H1 (cell line): Measurements from ENCODE around the gene FGD5. TPM values are rescaled to one million over a fixed set of nuclear protein-coding genes. Genes with fewer than 3 reads are reported as not detected.

ENCODE experiments used
- CTCF ChIA-PET: fragments of 300-600 bp; sonication (Branson Sonifier 250); formaldehyde crosslinking; loops from one replicate; lab custom pipeline; 2021; ENCODE audit not compliant: partially characterized antibody; lab: Charles Lee
- POLR2A ChIA-PET: fragments of 300-600 bp; sonication (Branson Sonifier 250); formaldehyde crosslinking; loops from one replicate; lab custom pipeline; 2021; ENCODE audit warnings: inconsistent platforms; ENCODE audit not compliant: partially characterized antibody; lab: Charles Lee
- DNase-seq, 2 experiments: peaks; one replicate each; pipeline versions ENCODE4 v3.0.0 to v3.0.0-alpha.2; 2010 to 2022; ENCODE audit warnings: low spot score in 2 of 2, low read depth in 1 of 2, mixed read lengths in 1 of 2
- FAIRE-seq: peaks from 2 replicates; lab custom pipeline; 2011; peaks lifted over from hg19 to GRCh38; lab: Jason Lieb, UNC
- H2AFZ ChIP-seq: 2 replicates; pipeline ENCODE4 v1.8.1; 2012; ENCODE audit warnings: low read length, inconsistent platforms
- H2AK5ac ChIP-seq: 2 replicates; pipeline ENCODE4 v1.6.1; 2013; ENCODE audit warnings: low read depth, low read length
- H2BK120ac ChIP-seq: replicated peaks from 2 replicates; pipeline ENCODE3; 2013; ENCODE audit warnings: low read depth, low read length, inconsistent platforms
- H2BK12ac ChIP-seq: 2 replicates; pipeline ENCODE4 v1.6.1; 2013; ENCODE audit warnings: low read depth, low read length
- H2BK15ac ChIP-seq: 2 replicates; pipeline ENCODE4 v1.6.1; 2013; ENCODE audit warnings: low read length
- H2BK20ac ChIP-seq: 2 replicates; pipeline ENCODE4 v1.6.1; 2013; ENCODE audit warnings: low read length
- H2BK5ac ChIP-seq: 2 replicates; pipeline ENCODE4 v1.6.1; 2013; ENCODE audit warnings: low read depth, low read length
- H3K14ac ChIP-seq: 2 replicates; pipeline ENCODE4 v1.6.1; 2013; ENCODE audit warnings: inconsistent platforms; ENCODE audit not compliant: insufficient read length
- H3K18ac ChIP-seq: 2 replicates; pipeline ENCODE4 v1.6.1; 2013; ENCODE audit warnings: low read length; ENCODE audit errors: extremely low read depth
- H3K23ac ChIP-seq: 2 replicates; pipeline ENCODE4 v1.6.1; 2013; ENCODE audit warnings: inconsistent platforms; ENCODE audit not compliant: insufficient read length
- H3K23me2 ChIP-seq: 2 replicates; pipeline ENCODE4 v1.6.1; 2013; ENCODE audit warnings: low read depth, low read length
- H3K27ac ChIP-seq: 2 replicates; pipeline ENCODE4 v1.6.1; 2011; ENCODE audit warnings: low read depth, low read length, inconsistent platforms
- H3K27me3 ChIP-seq, 4 experiments: replicated peaks in 1 of 4; 1 replicate in 1 of 4; 2 replicates in 3 of 4; pipeline versions ENCODE4 v1.6.1 to v1.8.1; 2011 to 2013; ENCODE audit warnings: low read length in 3 of 4, mild to moderate bottlenecking in 3 of 4, inconsistent platforms in 2 of 4, mixed read lengths in 2 of 4, moderate library complexity in 1 of 4; ENCODE audit not compliant: control insufficient read depth in 3 of 4, insufficient read depth in 3 of 4; ENCODE audit errors: extremely low read depth in 1 of 4
- H3K36me3 ChIP-seq, 4 experiments: 2 replicates each; pipeline versions ENCODE4 v1.6.1 to v1.8.1; 2011 to 2013; ENCODE audit warnings: mild to moderate bottlenecking in 4 of 4, low read length in 3 of 4, moderate library complexity in 2 of 4, control low read depth in 1 of 4, inconsistent platforms in 1 of 4; ENCODE audit not compliant: insufficient read depth in 4 of 4, control insufficient read depth in 2 of 4
- H3K4ac ChIP-seq: replicated peaks from 2 replicates; pipeline ENCODE3; 2013; ENCODE audit warnings: low read length, low read depth, mixed read lengths, inconsistent platforms; ENCODE audit not compliant: insufficient read length
- H3K4me1 ChIP-seq, 4 experiments: replicated peaks in 1 of 4; 1 replicate in 1 of 4; 2 replicates in 3 of 4; pipeline versions ENCODE4 v1.6.1 to v1.8.1; 2011 to 2013; ENCODE audit warnings: low read length in 3 of 4, inconsistent platforms in 2 of 4, mixed read lengths in 1 of 4; ENCODE audit not compliant: insufficient read depth in 4 of 4, control insufficient read depth in 3 of 4
- H3K4me2 ChIP-seq, 2 experiments: 2 replicates each; pipeline versions ENCODE4 v1.6.1 to v1.8.1; 2011 to 2013; ENCODE audit warnings: low read depth in 2 of 2, low read length in 2 of 2, control low read depth in 1 of 2, inconsistent platforms in 1 of 2, mild to moderate bottlenecking in 1 of 2; ENCODE audit not compliant: insufficient read depth in 1 of 2
- H3K4me3 ChIP-seq, 4 experiments: fragments of 200-600, 300-600 bp in 1 of 4; sonication (generic), shearing (Covaris generic), sonication (Bioruptor Twin) in 1 of 4; 2 replicates each; pipeline versions ENCODE4 v1.5.1 to v1.8.1; 2011 to 2016; ENCODE audit warnings: low read length in 4 of 4, low read depth in 3 of 4, control low read depth in 2 of 4, inconsistent platforms in 2 of 4, mild to moderate bottlenecking in 2 of 4, mixed read lengths in 1 of 4, moderate library complexity in 1 of 4; ENCODE audit not compliant: insufficient read depth in 2 of 4; ENCODE audit errors: extremely low read depth in 1 of 4
- H3K56ac ChIP-seq: replicated peaks from 2 replicates; pipeline ENCODE3; 2013; ENCODE audit warnings: low read depth, mild to moderate bottlenecking, mixed read lengths, low read length, inconsistent platforms; ENCODE audit not compliant: insufficient read length
- H3K79me1 ChIP-seq: 2 replicates; pipeline ENCODE4 v1.6.1; 2013; ENCODE audit warnings: low read depth, low read length, control low read depth
- H3K79me2 ChIP-seq, 2 experiments: 2 replicates each; pipeline versions ENCODE4 v1.6.1 to v1.8.1; 2012 to 2013; ENCODE audit warnings: low read length in 2 of 2, mild to moderate bottlenecking in 2 of 2, inconsistent platforms in 1 of 2; ENCODE audit not compliant: insufficient read depth in 2 of 2, control insufficient read depth in 1 of 2
- H3K9ac ChIP-seq, 4 experiments: replicated peaks in 1 of 4; 1 replicate in 1 of 4; 2 replicates in 3 of 4; pipeline versions ENCODE4 v1.6.1 to v1.8.1; 2011 to 2013; ENCODE audit warnings: low read depth in 3 of 4, low read length in 3 of 4, control low read depth in 2 of 4, mild to moderate bottlenecking in 2 of 4, moderate library complexity in 2 of 4, inconsistent platforms in 1 of 4; ENCODE audit errors: extremely low read depth in 1 of 4
- H3K9me3 ChIP-seq, 2 experiments: 2 replicates each; pipeline versions ENCODE4 v1.6.1 to v1.8.1; 2012 to 2013; ENCODE audit warnings: mild to moderate bottlenecking in 2 of 2, moderate library complexity in 2 of 2, control low read depth in 1 of 2, inconsistent platforms in 1 of 2, low read depth in 1 of 2, low read length in 1 of 2, mixed read lengths in 1 of 2; ENCODE audit not compliant: insufficient read depth in 2 of 2
- H4K20me1 ChIP-seq, 2 experiments: replicated peaks in 1 of 2; 2 replicates each; pipeline versions ENCODE3 to v1.8.1; 2011 to 2013; ENCODE audit warnings: inconsistent platforms in 2 of 2, low read length in 2 of 2, mild to moderate bottlenecking in 1 of 2; ENCODE audit not compliant: insufficient read depth in 2 of 2, control insufficient read depth in 1 of 2
- H4K5ac ChIP-seq: 2 replicates; pipeline ENCODE4 v1.6.1; 2013; ENCODE audit warnings: low read length, low read depth, mixed read lengths, inconsistent platforms; ENCODE audit not compliant: insufficient read length
- H4K8ac ChIP-seq: 2 replicates; pipeline ENCODE4 v1.8.0; 2013; ENCODE audit warnings: mild to moderate bottlenecking, moderate library complexity, low read length, inconsistent platforms; ENCODE audit not compliant: insufficient read depth; ENCODE audit errors: extremely low read depth
- H4K91ac ChIP-seq: replicated peaks from 2 replicates; pipeline ENCODE3; 2013; ENCODE audit warnings: low read length, mixed read lengths, inconsistent platforms; ENCODE audit not compliant: insufficient read length
- ATF2 ChIP-seq: IDR thresholded peaks from 2 replicates; pipeline ENCODE4 v1.6.1; 2012; ENCODE audit warnings: low read length, inconsistent platforms
- EZH2 ChIP-seq: fragments of 200-600 bp; sonication (generic); IDR thresholded peaks from 2 replicates; pipeline ENCODE4 v1.7.1; 2012; ENCODE audit warnings: low read depth, mild to moderate bottlenecking, moderate library complexity, low read length, inconsistent platforms; ENCODE audit not compliant: severe bottlenecking
- PHF8 ChIP-seq: fragments of 200-600 bp; sonication (generic); conservative IDR thresholded peaks from 2 replicates; pipeline ENCODE4 v1.7.1; 2012; ENCODE audit warnings: low read depth, mild to moderate bottlenecking, inconsistent platforms, low read length, moderate library complexity
- SUZ12 ChIP-seq: fragments of 200-600 bp; sonication (generic); IDR thresholded peaks from 2 replicates; pipeline ENCODE4 v1.6.1; 2012; ENCODE audit warnings: mild to moderate bottlenecking, inconsistent platforms, low read length, moderate library complexity, mixed read lengths
- WGBS, 2 experiments: shearing (Covaris generic) in 1 of 2; methylation state at CpG; one replicate each; pipeline versions ENCODE4 v1.1.6 to v1.1.7; 2013 to 2015; ENCODE audit warnings: low lambda C conversion rate in 2 of 2, mixed read lengths in 2 of 2, inconsistent platforms in 1 of 2, low coverage in 1 of 2, missing lambda C conversion rate in 1 of 2; ENCODE audit not compliant: insufficient replicate concordance in 2 of 2, insufficient coverage in 1 of 2, insufficient read length in 1 of 2; ENCODE audit errors: extremely low coverage in 1 of 2, missing lambda C conversion rate in 1 of 2; 5-methylcytosine and 5-hydroxymethylcytosine counted together
- polyA plus RNA-seq, 7 experiments: library from polyadenylated mRNA; depleted of rRNA in 3 of 7; stranded (reverse) in 5 of 7; unstranded in 2 of 7; fragments of >200 nt in 5 of 7; fragments of 200-250 nt in 2 of 7; gene quantifications; 1 replicate in 5 of 7; 2 replicates in 1 of 7; 4 replicates in 1 of 7; pipeline versions ENCODE4 v1.2.1 to v1.2.3, GENCODE V29; 2011 to 2013; ENCODE audit warnings: missing spikeins in 2 of 7, mixed read lengths in 2 of 7
- total RNA-seq: library from RNA; stranded (reverse); fragmentation: NEBNext Ultra II Directional; extraction: Animal tissue kit (Norgen Biotek cat#: 25700); gene quantifications from 2 replicates; pipeline ENCODE4 v1.2.1, GENCODE V29; 2021

FGD5 gene
- total and polyA plus RNA-seq, 2 of the 8 experiments (the other 6 are each of a cell fraction or from before 2014, with no cell fraction given), result 4.7 to 14.3 TPM

GRCh38 chr3:14810801-14811661, 7.7 kb upstream of the FGD5 start:
- H3K56ac ChIP-seq, result peak overlapping the region; percentile 26
- H2BK12ac ChIP-seq, result no peak overlapping the region
- no peak overlapping the region for H2BK120ac ChIP-seq
- H3K4me1 ChIP-seq, result peaks cover 0 to 6% (median 4%) of the 10 kb centered on the region in 4 experiments; a peak in 4 of 7 replicates
- peak overlapping the region; percentile 68 to 80 (median 76) for H3K4me3 ChIP-seq
- peak overlapping the region; percentile 38 for H4K91ac ChIP-seq
- no peaks in the 10 kb centered on the region for H3K36me3 ChIP-seq
- H3K18ac ChIP-seq, result 0 out of 2 replicates have a peak overlapping the region, but pooled peaks have one; percentile 27
- H3K23ac ChIP-seq, result no peak overlapping the region
- no peak overlapping the region for H4K5ac ChIP-seq
- 1% methylated on average over 40 of the region's 78 CpGs; no CpG with 5 or more reads in 1 of the 2 experiments for WGBS, 2 experiments
- H3K79me2 ChIP-seq, result no peaks in the 10 kb centered on the region
- H3K14ac ChIP-seq, result no peak overlapping the region
- H3K9ac ChIP-seq, result peak overlapping the region in 1 of 4 experiments; percentile 46; a peak in 2 of 7 replicates
- H3K9me3 ChIP-seq, result no peaks in the 10 kb centered on the region
- H2BK5ac ChIP-seq, result no peak overlapping the region; the same call in 1 of the 2 replicates
- no peaks in the 10 kb centered on the region for H4K20me1 ChIP-seq
- peaks cover 19% of the 10 kb centered on the region; the same call in 1 of the 2 replicates for H3K23me2 ChIP-seq
- peak overlapping the region; percentile 91 to 100 for H3K4me2 ChIP-seq
- no peak overlapping the region for H3K4ac ChIP-seq
- no peak overlapping the region for H2BK15ac ChIP-seq
- peak overlapping the region; percentile 9 for H4K8ac ChIP-seq
- peak overlapping the region; percentile 92; the same call in 1 of the 2 replicates for H2AFZ ChIP-seq
- ChIA-PET POLR2A (interaction anchor here (0.8 to 1.9 kb wide), 9 partner anchors 10 to 105 kb away, joined by 3 to 5 read pairs (median 3); no protein-coding TSS in a partner anchor), CTCF (interaction anchor here (0.5 to 1.6 kb wide), 12 partner anchors 11 to 569 kb away, joined by 3 to 6 read pairs (median 3); no protein-coding TSS in a partner anchor)
- H2BK20ac ChIP-seq, result no peak overlapping the region
- no peak overlapping the region for H2AK5ac ChIP-seq
- peaks cover 7 to 45% (median 37%) of the 10 kb centered on the region in 4 experiments for H3K27me3 ChIP-seq
- no peaks in the 10 kb centered on the region for H3K79me1 ChIP-seq
- H3K27ac ChIP-seq, result no peak overlapping the region
- DNase-seq (peak in 1 of 2 experiments; percentile 70), FAIRE-seq (no peak)
- TF ChIP-seq EZH2, result peak; percentile 61
- peak; percentile 49; the same call in 1 of the 2 replicates for TF ChIP-seq SUZ12
- TF ChIP-seq ATF2, result no peak
- 0 out of 2 replicates have a peak, but pooled peaks have one; percentile 13 for TF ChIP-seq PHF8
